Measurements from ENCODE around the gene EXOSC3. TPM values are rescaled to one million over a fixed set of nuclear protein-coding genes. Genes with fewer than 3 reads are reported as not detected.

The EXOSC3 gene
- total RNA-seq, 1 experiment from 2014 or later = 20.1 TPM

DNA sequence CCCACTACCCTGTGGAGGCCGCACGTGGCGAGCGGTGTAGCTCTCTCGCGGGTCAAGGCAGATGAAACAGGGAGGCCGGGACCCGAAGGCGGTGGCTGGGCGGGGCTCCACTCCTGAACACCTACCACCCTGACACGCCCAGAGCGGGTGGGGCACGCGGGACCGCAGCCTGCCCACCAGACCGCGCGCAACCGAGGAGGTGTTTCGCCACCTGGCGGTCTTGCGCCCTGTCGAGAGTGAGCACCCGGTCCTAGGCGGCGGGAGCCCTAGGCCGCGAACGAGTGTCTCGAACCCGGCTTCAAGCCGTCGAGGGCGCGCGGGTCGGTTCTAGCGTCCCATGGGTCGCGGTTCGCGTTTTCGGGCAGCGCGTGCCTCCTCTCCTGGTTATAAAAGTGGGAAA is 2.2 kb upstream of the EXOSC3 start:
- intact Hi-C loops (cut with micrococcal nuclease; ENCODE audit: unreplicated experiment) = no loop called here
- TF ChIP-seq, protein P1, sequence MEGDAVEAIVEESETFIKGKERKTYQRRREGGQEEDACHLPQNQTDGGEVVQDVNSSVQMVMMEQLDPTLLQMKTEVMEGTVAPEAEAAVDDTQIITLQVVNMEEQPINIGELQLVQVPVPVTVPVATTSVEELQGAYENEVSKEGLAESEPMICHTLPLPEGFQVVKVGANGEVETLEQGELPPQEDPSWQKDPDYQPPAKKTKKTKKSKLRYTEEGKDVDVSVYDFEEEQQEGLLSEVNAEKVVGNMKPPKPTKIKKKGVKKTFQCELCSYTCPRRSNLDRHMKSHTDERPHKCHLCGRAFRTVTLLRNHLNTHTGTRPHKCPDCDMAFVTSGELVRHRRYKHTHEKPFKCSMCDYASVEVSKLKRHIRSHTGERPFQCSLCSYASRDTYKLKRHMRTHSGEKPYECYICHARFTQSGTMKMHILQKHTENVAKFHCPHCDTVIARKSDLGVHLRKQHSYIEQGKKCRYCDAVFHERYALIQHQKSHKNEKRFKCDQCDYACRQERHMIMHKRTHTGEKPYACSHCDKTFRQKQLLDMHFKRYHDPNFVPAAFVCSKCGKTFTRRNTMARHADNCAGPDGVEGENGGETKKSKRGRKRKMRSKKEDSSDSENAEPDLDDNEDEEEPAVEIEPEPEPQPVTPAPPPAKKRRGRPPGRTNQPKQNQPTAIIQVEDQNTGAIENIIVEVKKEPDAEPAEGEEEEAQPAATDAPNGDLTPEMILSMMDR (IDR thresholded peaks at IDR 0.05; ENCODE audit: unreplicated experiment) = no peak
- Mint-ChIP-seq H3K4me3 (ENCODE audit: low read depth, unreplicated experiment) (no peak overlapping the region), H3K27me3 (ENCODE audit: unreplicated experiment) (no peaks in the 10 kb centered on the region), H3K9me3 (ENCODE audit: low read depth, unreplicated experiment) (no peaks in the 10 kb centered on the region), H3K27ac (ENCODE audit: unreplicated experiment) (no peak overlapping the region), H3K4me1 (ENCODE audit: low read depth, unreplicated experiment) (peaks cover 8% of the 10 kb centered on the region), H3K36me3 (ENCODE audit: insufficient read depth, unreplicated experiment) (peaks cover 20% of the 10 kb centered on the region)
- CTCF ChIA-PET = no interaction called here
- no TSS peak for BruUV-seq (replicated peaks)
- DNase-seq = no peak

DNA sequence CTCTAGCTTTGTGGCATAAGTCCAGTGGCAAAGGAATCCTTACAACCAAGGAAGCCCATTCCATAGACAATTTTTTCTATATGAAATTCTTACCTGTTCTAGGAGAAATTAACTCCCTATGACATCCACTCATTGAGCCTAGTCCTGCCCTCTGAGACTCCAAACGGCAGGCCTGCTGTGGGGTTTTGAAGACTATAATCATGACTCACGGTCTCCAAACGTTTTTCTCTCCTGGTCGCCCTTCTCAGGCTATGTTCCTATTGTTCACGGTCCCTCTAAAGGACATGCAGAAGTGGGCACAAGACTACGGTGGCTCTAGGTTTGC is 611 bp downstream of the EXOSC3 start:
- no peaks in the 10 kb centered on the region for H3K27me3 Mint-ChIP-seq (ENCODE audit: unreplicated experiment)

DNA sequence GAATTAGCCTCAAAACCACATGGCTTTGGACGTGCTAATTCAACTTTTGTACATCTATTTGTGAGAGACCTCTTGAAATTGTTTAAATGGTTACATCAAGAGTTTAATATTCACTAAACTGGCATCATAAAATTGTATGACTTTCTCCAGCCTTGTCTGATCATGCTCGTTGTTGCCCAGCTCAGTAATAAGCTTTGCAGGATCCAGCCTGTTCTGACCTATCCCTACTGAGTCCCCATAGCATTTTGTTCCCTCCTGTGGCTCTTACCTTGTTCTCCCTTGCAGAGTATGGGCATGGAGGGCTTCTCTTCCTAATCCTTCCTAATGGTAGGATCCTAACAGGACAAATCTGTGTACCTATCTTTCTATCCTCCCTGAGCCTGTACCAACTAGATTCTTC is 6.3 kb downstream of the EXOSC3 start:
- Mint-ChIP-seq H3K4me3 (ENCODE audit: low read depth, unreplicated experiment) (no peak overlapping the region), H3K9me3 (ENCODE audit: low read depth, unreplicated experiment) (no peaks in the 10 kb centered on the region), H3K36me3 (ENCODE audit: insufficient read depth, unreplicated experiment) (peaks cover 7% of the 10 kb centered on the region), H3K27me3 (ENCODE audit: unreplicated experiment) (no peaks in the 10 kb centered on the region), H3K4me1 (ENCODE audit: low read depth, unreplicated experiment) (peaks cover 8% of the 10 kb centered on the region), H3K27ac (ENCODE audit: unreplicated experiment) (no peak overlapping the region)
- CTCF ChIA-PET = no interaction called here
- DNase-seq = no peak
- no TSS peak for BruUV-seq (replicated peaks)
- intact Hi-C loops (cut with micrococcal nuclease; ENCODE audit: unreplicated experiment) = no loop called here
- TF ChIP-seq, protein P1 (IDR thresholded peaks at IDR 0.05; ENCODE audit: unreplicated experiment) = no peak

More for the DNA sequence above, 611 bp downstream of the EXOSC3 start:
- H3K9me3 Mint-ChIP-seq (ENCODE audit: low read depth, unreplicated experiment) = no peaks in the 10 kb centered on the region
- H3K36me3 Mint-ChIP-seq (ENCODE audit: insufficient read depth, unreplicated experiment) = peaks cover 20% of the 10 kb centered on the region
- peak overlapping the region; percentile 88 for H3K4me3 Mint-ChIP-seq (ENCODE audit: low read depth, unreplicated experiment)
- H3K27ac Mint-ChIP-seq (ENCODE audit: unreplicated experiment) = peak overlapping the region; percentile 83
- no TSS peak for BruUV-seq (replicated peaks)
- CTCF ChIA-PET = no interaction called here
- TF ChIP-seq, protein P1 (IDR thresholded peaks at IDR 0.05; ENCODE audit: unreplicated experiment) = no peak
- no peak for DNase-seq
- intact Hi-C loops (cut with micrococcal nuclease; ENCODE audit: unreplicated experiment) = no loop called here
- H3K4me1 Mint-ChIP-seq (ENCODE audit: low read depth, unreplicated experiment) = peaks cover 8% of the 10 kb centered on the region

DNA sequence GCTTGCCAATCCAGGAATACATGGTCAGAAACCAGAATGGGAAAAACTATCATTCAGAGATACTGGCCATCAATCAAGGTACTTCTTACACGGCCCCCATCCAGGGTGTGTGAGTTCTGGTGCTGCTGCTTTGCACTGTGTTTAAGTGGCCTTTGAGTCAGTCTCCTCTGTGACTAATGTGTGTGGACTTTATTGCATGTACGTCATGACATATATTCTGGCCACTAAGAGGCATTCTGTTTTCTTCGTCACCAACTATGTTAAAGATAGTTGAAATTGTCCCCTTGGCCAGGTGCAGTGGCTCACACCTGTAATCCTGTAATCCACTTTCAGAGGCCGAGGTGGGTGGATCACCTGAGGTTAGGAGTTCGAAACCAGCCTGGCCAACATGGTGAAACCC is 8.5 kb downstream of the EXOSC3 start:
- intact Hi-C loops (cut with micrococcal nuclease; ENCODE audit: unreplicated experiment) = no loop called here
- peaks cover 5% of the 10 kb centered on the region for H3K36me3 Mint-ChIP-seq (ENCODE audit: insufficient read depth, unreplicated experiment)
- H3K4me3 Mint-ChIP-seq (ENCODE audit: low read depth, unreplicated experiment) = no peak overlapping the region
- no peaks in the 10 kb centered on the region for H3K27me3 Mint-ChIP-seq (ENCODE audit: unreplicated experiment)
- no TSS peak for BruUV-seq (replicated peaks)
- DNase-seq = no peak
- H3K9me3 Mint-ChIP-seq (ENCODE audit: low read depth, unreplicated experiment) = no peaks in the 10 kb centered on the region
- no peak overlapping the region for H3K27ac Mint-ChIP-seq (ENCODE audit: unreplicated experiment)
- TF ChIP-seq, protein P1 (IDR thresholded peaks at IDR 0.05; ENCODE audit: unreplicated experiment) = no peak
- CTCF ChIA-PET = no interaction called here
- H3K4me1 Mint-ChIP-seq (ENCODE audit: low read depth, unreplicated experiment) = no peaks in the 10 kb centered on the region

Data from Calu3 (cell line).